PFSK-1 (cell line): ENCODE data around the gene SYMPK.

ENCODE experiments used
- FOXP2 ChIP-seq: optimal IDR thresholded peaks from 2 replicates; pipeline ENCODE3; 2011; ENCODE audit warnings: borderline replicate concordance, control low read depth, inconsistent platforms; ENCODE audit not compliant: insufficient read depth; ENCODE audit errors: extremely low read length, extremely low read depth
- POLR2AphosphoS5 ChIP-seq: IDR thresholded peaks from 2 replicates; pipeline ENCODE4 v1.6.1; 2012; ENCODE audit warnings: low read depth, mild to moderate bottlenecking, control low read depth, low read length, moderate library complexity
- SIN3A ChIP-seq: IDR thresholded peaks from 2 replicates; pipeline ENCODE4 v1.6.1; 2012; ENCODE audit warnings: mild to moderate bottlenecking, low read length, moderate library complexity, borderline replicate concordance; ENCODE audit not compliant: insufficient read depth
- TAF1 ChIP-seq: IDR thresholded peaks from 2 replicates; pipeline ENCODE4 v1.6.1; 2012; ENCODE audit warnings: low read length, control low read depth, borderline replicate concordance; ENCODE audit not compliant: insufficient read depth
- TF ChIP-seq, protein P1 (sequence below), 2 experiments: IDR thresholded peaks; 2 replicates each; pipeline versions ENCODE4 v1.6.1 to v1.8.0; 2011 to 2012; ENCODE audit warnings: low read depth in 2 of 2, low read length in 2 of 2, control low read depth in 1 of 2, inconsistent platforms in 1 of 2, mild to moderate bottlenecking in 1 of 2, moderate library complexity in 1 of 2; ENCODE audit not compliant: insufficient read depth in 1 of 2

SYMPK gene

DNA sequence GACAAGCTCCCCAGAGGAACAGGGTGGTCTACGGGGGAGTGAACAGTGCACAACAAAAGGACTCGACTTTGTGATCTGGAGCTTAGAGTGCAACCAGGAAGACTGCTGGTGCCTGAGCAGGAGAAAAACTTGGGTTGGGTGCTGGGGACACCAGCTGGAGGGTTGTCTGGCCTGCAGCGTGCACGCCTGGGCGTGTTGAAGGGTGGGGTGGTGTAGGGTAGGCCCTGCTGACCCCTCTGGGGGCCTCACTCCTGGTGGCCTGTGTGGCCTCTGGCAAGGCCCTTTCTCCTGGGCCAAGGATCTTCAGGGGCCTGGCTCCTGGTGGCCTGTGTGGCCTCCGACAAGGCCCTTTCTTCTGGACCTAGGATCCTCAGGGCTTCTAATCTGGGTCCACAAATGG lies 43.2 kb downstream of the SYMPK start:
- TF ChIP-seq FOXP2, result no peak
- TF ChIP-seq POLR2AphosphoS5, result no peak

DNA sequence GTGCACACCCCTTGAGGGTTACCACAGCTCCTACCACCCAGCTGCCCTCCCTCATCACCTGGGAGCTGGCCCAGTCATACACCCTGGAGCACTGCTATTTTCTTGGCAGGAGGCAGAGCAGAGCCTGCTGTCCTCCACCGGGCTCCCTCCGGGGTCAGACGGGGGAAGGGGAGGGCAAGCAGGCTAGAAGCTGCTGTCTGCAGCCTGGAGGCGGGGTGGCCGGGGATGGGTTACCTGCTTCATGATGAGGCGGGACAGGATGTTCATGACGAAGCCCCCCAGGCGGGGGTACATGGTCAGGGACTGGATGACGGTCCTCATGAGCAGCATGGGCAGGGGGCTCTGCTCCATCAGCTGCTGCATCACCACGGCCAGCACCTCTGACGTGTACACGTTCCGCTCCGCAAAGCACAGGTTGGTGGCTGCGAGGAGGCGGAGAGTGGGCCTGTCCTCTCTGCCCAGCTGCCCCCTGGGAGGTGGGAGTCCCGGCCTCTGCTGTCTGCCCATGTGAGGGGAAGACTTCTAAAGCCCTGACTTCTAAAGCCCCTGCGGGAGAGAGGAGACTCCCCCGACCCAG lies 45.1 kb downstream of the SYMPK start:
- TF ChIP-seq FOXP2 (no peak), TAF1 (no peak), POLR2AphosphoS5 (no peak; the same call in 1 of the 2 replicates), SIN3A (no peak)
- TF ChIP-seq, protein P1, sequence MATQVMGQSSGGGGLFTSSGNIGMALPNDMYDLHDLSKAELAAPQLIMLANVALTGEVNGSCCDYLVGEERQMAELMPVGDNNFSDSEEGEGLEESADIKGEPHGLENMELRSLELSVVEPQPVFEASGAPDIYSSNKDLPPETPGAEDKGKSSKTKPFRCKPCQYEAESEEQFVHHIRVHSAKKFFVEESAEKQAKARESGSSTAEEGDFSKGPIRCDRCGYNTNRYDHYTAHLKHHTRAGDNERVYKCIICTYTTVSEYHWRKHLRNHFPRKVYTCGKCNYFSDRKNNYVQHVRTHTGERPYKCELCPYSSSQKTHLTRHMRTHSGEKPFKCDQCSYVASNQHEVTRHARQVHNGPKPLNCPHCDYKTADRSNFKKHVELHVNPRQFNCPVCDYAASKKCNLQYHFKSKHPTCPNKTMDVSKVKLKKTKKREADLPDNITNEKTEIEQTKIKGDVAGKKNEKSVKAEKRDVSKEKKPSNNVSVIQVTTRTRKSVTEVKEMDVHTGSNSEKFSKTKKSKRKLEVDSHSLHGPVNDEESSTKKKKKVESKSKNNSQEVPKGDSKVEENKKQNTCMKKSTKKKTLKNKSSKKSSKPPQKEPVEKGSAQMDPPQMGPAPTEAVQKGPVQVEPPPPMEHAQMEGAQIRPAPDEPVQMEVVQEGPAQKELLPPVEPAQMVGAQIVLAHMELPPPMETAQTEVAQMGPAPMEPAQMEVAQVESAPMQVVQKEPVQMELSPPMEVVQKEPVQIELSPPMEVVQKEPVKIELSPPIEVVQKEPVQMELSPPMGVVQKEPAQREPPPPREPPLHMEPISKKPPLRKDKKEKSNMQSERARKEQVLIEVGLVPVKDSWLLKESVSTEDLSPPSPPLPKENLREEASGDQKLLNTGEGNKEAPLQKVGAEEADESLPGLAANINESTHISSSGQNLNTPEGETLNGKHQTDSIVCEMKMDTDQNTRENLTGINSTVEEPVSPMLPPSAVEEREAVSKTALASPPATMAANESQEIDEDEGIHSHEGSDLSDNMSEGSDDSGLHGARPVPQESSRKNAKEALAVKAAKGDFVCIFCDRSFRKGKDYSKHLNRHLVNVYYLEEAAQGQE (IDR thresholded peaks at IDR 0.05; ENCODE audit: insufficient read depth in 1 of 2, low read depth in 2 of 2, low read length in 2 of 2), result no peak

DNA sequence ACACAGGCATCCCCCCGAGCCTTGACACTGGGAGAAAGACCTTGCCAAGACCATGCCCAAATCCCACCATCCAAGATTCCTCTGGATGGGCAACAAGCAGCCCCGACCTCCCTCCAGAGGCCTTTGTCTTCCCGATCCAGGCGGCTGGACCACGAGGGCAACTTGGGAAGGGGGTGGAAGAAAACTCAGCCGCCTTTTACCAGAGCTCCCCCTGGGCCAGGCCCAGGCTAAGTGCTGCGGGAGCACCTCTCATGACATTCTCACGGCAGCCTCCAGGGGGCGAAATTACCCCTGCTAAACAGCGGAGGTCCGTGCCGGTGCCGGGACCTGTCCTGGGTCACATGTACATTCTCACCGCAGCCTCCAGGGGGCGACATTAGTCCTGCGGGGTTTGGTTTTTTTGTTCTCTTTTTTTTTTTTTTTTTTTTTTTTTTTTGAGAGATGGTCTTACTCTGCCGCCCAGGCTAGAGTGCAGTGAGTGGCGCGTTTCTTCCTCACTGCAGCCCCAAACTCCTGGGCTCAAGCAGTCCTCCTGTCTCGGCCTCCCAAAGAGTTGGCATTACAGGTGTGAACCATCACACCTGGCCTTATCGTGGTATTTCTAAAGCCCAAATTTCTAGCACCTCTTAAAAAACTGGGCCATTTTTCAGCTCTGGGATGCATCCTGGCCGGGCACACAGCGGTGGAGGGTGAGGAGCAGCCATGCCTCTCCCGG lies 45.8 kb downstream of the SYMPK start:
- TF ChIP-seq SIN3A (peak; percentile 36; the same call in 1 of the 2 replicates), POLR2AphosphoS5 (peak; percentile 39; the same call in 1 of the 2 replicates), TAF1 (no peak), FOXP2 (no peak)
- TF ChIP-seq, protein P1 (IDR thresholded peaks at IDR 0.05; ENCODE audit: insufficient read depth in 1 of 2, low read depth in 2 of 2, low read length in 2 of 2), result no peak

DNA sequence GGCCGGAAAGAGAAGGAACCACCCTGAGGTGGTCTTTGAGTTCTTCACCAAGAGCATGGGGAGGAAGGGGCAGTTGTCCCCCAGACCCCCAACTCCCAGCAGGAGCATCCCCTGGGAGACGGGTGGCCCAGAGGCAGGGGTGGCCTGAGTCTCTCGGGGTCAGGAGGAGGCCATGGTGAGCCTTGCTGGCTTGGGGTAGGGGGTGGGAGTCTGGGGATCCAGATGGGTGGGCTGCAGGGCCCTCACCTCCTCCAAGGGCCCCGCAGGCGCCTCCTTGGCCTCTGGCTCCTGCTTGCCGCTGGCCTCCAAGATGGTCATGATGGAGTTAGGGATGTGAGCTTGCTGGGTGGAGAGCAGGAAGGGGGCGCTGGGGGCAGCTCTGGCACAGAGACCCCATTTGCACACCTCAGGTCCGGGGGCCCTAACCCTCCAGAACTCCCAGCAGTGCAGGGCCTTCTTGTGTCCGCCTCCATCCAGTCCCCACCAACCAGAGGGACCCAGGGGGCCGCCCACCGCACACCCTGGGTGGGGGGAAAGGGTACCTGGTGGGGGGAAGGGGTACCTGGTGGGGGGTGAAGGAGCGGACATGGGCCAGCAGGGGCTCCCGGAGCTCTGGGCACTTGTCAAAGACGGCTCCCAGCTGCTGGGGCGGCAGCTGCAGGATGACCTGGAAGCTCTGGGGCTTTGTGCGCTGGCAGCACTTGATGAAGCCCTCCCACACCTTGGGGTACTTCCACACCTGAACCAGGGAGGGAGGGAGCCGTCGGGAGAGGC lies 46.5 kb downstream of the SYMPK start:
- no peak for TF ChIP-seq SIN3A
- TF ChIP-seq, protein P1 (IDR thresholded peaks at IDR 0.05; ENCODE audit: insufficient read depth in 1 of 2, low read depth in 2 of 2, low read length in 2 of 2), result no peak
- no peak for TF ChIP-seq TAF1
- TF ChIP-seq POLR2AphosphoS5, result no peak
- no peak for TF ChIP-seq FOXP2

DNA sequence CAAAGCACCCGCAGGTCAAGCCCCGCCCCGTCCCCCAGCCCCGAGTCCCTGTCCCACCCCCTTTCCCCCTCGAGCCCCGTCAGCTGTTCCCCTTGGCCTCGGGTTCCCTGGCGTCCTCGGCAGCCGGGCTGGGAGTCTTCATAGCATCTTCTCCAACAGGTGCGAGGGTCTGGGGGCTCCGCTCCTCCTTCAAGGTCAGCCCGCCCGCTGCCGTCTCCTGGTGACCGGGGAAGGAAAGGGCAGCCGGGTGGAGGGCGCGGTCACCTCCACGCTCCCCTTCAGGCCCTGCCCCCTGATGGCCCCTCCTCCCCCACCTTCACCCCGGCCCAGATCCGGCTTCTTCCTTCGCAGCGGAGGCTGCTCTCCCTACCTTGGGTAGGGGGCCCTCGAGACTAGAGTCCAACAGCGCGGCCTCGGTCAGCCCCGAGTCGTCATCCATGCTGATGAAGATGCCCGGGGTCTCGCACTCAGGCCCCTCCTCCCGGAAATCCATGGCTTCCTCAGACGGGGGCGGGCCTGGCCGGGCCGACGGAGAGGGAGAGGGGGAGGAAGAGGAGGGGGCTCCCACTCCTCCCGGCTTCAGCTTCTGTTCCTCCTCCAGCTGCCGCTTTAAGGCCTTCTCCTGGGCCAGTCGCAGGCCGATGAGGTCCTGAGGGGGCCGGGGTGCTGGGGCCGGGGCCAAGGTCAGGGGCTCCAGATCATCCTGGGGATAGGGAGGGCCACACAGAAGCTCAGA lies 47.3 kb downstream of the SYMPK start:
- TF ChIP-seq TAF1 (no peak), SIN3A (no peak), POLR2AphosphoS5 (no peak), FOXP2 (no peak)
- TF ChIP-seq, protein P1 (IDR thresholded peaks at IDR 0.05; ENCODE audit: insufficient read depth in 1 of 2, low read depth in 2 of 2, low read length in 2 of 2), result no peak
